NCI-H345 (cell line): ENCODE data around the gene ALDOA.
"Not testable (repeated sequence)": the region's sequence is repeated elsewhere in the genome, so short reads cannot be mapped to it uniquely, and the experiment has no call there.

ENCODE experiments used
- DNase-seq: peaks from one replicate; lab custom pipeline; 2025; lab: John Stamatoyannopoulos, UW

ALDOA gene

GRCh38 chr16:30065102-30065942 lies at the start of gene ALDOA:
TSS of gene ALDOA (plus strand) at chr16:30065760. CDS start at chr16:30066898, 1,138 bp downstream.
- peak; percentile 99 for DNase-seq

- DNase-seq, result no peak
Observed at GRCh38 chr16:30016555-30017276, 48.8 kb upstream of the ALDOA start.

GRCh38 chr16:30017277-30017656 lies 48.3 kb upstream of the ALDOA start:
- DNase-seq, result no peak

- not testable (repeated sequence) for DNase-seq
Observed at GRCh38 chr16:30017937-30018336, 47.6 kb upstream of the ALDOA start.

- peak; percentile 14 for DNase-seq
Observed at GRCh38 chr16:30018731-30019158, 46.8 kb upstream of the ALDOA start.

GRCh38 chr16:30022887-30023286 lies 42.7 kb upstream of the ALDOA start, which contains the start of gene C16orf92:
TSS of gene C16orf92 (plus strand) at chr16:30023198. CDS start at chr16:30023341, 143 bp downstream.
- DNase-seq, result no peak

- DNase-seq, result no peak
Observed at GRCh38 chr16:30023586-30023985, 42.0 kb upstream of the ALDOA start.

- no peak for DNase-seq
Observed at GRCh38 chr16:30024451-30024850, 41.1 kb upstream of the ALDOA start.

- DNase-seq, result no peak
Observed at GRCh38 chr16:30025156-30025555, 40.4 kb upstream of the ALDOA start.

- DNase-seq, result no peak
Observed at GRCh38 chr16:30025574-30025973, 40.0 kb upstream of the ALDOA start.

- DNase-seq, result no peak
Observed at GRCh38 chr16:30026449-30026848, 39.1 kb upstream of the ALDOA start.

- no peak for DNase-seq
Observed at GRCh38 chr16:30027588-30028437, 37.7 kb upstream of the ALDOA start.

GRCh38 chr16:30028438-30029076 lies 37.0 kb upstream of the ALDOA start:
- no peak for DNase-seq

- no peak for DNase-seq
Observed at GRCh38 chr16:30030011-30030685, 35.4 kb upstream of the ALDOA start.

GRCh38 chr16:30030841-30031413 lies 34.6 kb upstream of the ALDOA start, which contains the start of gene TLCD3B:
TSS of gene TLCD3B (minus strand) at chr16:30031271. CDS start at chr16:30030527, 744 bp downstream.
- no peak for DNase-seq

GRCh38 chr16:30031477-30031918 lies 34.1 kb upstream of the ALDOA start:
- no peak for DNase-seq

GRCh38 chr16:30032083-30032819 lies 33.3 kb upstream of the ALDOA start:
- DNase-seq, result peak; percentile 79

GRCh38 chr16:30033270-30033669 lies 32.3 kb upstream of the ALDOA start:
- DNase-seq, result no peak

- no peak for DNase-seq
Observed at GRCh38 chr16:30040221-30040620, 25.3 kb upstream of the ALDOA start.

- DNase-seq, result not testable (repeated sequence)
Observed at GRCh38 chr16:30040690-30041089, 24.9 kb upstream of the ALDOA start.
